GM21825 (cell line): ENCODE data around the gene PSMD13.

Experiments
- ATAC-seq: cut with Tn5 transposase; IDR thresholded peaks from one replicate; pipeline ENCODE4 v1.9.1; 2021; ENCODE audit warnings: mild to moderate bottlenecking, moderate library complexity; ENCODE audit not compliant: unreplicated experiment

PSMD13 gene

DNA sequence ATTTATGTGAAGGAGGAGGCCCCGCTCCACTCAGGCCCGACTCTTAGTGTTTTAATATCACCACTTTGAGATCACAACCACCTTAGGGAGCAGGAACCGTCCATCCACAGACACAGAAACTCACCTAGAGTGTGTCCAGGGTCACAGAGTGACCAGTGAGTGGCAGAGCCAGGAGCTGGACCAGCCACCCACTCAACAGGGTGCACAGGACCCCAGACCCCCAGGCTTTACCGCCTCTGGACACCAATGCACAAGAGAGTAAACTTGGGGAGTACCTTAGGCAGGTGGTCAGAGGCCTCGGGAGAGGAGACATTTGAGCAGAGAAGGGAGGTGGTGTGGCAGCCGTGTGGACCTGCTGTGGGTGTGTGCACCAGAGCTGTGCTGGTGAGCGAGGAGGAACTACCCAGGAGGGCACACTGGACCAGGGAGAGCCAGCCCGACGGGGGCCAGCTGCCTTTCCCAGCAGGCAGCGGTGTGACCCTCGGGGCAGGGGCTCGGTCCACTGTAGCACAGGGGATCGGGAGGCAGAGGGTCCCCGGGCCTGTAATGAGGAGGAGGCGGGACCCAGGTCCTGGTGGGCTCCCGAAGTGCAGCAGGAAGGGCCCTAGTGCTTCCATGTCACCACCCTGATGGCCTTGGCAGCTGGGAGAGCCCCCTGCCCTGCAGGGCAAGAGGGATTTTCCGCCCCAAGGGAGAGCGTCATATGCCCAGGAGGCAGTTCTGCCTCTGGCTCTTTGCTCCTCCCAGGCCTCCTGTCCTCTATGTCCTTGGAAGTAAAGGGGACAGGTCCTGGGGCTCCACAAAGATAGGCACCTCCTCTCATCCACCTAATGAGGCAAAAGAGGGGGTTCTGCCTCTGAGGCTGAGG is 33.9 kb downstream of the PSMD13 start:
- no peak for ATAC-seq

GRCh38 chr11:271319-271715 is 34.5 kb downstream of the PSMD13 start:
- ATAC-seq, result no peak

- ATAC-seq, result no peak
These were observed 35.6 kb downstream of the PSMD13 start for GRCh38 chr11:272195-272930.

DNA sequence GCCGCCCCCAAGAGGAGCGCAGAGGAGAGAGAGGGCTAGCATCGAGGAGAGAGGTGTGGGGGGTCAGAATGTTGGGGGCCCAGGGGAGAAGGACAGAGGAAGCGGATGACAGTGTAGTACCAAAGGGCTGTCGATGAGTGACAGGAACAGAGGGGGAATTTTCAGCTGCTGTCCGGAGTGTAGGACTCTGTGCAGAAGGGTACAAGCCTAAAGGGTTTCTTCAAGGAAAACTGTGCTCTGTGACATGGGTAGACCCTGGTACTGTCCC is 36.1 kb downstream of the PSMD13 start:
- no peak for ATAC-seq

DNA sequence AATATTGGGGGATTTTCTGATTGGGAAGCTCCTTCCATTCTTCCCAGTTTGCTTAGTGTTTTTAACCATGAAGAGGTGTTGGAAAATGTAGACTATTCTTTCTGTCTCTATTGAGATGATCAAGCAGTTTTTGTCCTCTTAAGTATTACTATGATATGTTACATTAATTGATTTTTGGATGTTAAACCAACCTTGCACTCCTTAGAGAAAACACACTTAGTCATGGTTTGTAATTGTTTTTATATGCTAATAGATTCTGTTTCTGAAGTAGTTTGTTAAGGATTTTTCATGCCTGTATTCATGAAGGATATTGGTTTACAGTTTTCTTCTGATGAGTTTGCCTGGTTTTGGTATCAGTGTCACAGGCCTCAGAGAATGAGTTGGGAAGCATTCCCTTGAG is 39.4 kb downstream of the PSMD13 start:
- no peak for ATAC-seq

DNA sequence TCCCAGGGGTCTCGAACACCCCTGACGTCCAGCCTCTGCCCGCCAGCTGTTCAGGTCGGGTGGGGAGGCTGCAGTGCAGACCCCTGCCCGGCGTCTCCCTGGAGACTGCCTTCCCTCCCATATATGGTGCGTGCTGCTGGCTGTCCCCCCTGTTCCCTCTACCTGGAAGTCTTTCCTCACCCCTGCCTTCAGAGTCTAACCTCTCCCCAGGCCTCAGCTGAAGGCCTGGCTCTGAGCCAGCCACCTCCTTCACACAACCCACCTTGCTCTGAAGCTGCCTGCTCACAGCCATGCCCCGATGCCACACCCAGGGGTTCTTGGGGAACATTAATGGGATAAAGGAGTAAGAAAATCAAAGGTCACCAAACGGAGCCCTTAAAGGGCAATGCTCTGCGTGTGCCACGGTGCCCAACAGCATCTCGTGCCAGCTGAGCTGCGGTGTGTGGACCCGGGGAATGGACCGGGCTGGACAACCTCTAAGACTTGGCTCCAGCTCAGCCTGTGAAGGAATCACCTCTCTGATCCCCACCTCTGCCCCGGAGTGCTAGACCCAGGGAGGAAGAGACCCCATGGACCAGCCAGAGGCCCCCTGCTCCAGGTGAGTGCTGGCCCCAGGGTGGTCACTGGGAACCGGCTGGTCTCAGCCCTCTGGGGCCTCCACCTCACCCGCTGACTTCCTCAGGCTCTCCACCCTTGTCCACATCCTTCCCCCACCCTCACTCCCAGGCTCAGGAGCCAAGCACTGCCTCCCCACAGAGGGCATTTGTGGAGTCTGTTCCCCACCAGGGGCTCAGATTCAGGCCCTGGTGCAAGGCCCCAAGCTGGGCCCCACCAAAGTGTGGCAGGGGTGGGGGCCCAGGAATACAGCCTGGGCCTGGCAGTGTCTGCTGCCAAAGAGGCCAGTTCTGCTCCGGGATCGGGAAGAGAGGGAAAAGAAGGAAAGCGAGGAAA is 41.5 kb downstream of the PSMD13 start, which contains the start of gene NLRP6:
TSS of gene NLRP6 (plus strand) at position 407 of the 951 bp plus-strand sequence. CDS start at position 570, 163 bp downstream.
- no peak for ATAC-seq

DNA sequence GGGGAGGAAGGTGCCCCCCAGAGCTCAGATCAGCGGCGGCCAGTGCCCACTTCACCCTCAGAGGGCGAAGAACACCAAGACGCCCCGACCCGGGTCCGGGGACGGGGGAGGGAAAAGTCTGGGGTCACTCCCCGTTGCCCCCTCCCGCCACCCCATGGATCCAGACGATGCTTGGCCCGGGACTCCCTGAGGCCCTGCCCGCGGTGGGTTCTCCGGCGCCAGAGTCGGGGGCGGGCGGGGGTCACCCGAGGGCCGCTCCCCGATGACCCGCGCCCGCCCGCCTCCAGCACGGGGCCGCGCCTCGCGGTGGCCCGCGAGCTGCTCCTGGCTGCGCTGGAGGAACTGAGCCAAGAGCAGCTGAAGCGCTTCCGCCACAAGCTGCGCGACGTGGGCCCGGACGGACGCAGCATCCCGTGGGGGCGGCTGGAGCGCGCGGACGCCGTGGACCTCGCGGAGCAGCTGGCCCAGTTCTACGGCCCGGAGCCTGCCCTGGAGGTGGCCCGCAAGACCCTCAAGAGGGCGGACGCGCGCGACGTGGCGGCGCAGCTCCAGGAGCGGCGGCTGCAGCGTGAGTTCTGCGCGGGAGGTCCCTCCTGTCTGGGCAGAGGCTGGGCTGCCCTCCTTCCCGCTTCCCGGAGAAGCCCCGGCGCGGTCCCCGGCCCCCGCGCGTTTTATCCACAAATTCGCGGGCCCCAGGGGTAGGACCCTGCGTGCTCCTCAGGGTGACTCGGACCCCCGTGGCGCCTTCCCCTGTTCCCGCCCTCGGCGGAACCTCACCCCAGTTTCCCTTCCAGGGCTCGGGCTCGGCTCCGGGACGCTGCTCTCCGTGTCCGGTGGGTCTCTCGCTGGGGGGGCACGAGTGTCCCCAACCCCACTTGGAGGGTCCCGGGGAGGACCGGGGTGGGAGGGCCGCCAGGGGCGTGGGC is 42.5 kb downstream of the PSMD13 start:
- no peak for ATAC-seq

GRCh38 chr11:279966-280705 is 43.4 kb downstream of the PSMD13 start:
- no peak for ATAC-seq

- ATAC-seq, result no peak
These were observed 44.1 kb downstream of the PSMD13 start for GRCh38 chr11:280706-281485.

DNA sequence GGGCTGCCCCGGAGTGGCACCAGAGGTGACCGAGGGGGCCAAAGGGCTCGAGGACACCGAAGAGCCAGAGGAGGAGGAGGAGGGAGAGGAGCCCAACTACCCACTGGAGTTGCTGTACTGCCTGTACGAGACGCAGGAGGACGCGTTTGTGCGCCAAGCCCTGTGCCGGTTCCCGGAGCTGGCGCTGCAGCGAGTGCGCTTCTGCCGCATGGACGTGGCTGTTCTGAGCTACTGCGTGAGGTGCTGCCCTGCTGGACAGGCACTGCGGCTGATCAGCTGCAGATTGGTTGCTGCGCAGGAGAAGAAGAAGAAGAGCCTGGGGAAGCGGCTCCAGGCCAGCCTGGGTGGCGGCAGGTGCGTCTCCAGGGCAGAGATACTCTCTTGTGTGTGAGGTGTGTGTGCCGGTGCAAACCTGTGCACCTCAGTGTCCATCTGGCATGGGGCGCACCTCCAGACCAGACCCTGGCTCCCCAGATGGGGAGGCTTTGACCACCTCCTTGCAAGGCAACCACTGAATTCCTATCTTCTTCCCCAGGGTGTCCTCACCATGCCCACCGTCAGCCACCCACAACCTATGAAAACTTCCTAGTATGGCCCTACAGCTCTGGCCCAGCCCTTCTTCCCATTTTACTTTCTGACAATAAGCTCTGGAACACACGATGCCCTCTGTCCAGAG is 44.8 kb downstream of the PSMD13 start:
- no peak for ATAC-seq

- no peak for ATAC-seq
These were observed 45.4 kb downstream of the PSMD13 start for GRCh38 chr11:282171-282570.

GRCh38 chr11:282630-283360 is 46.0 kb downstream of the PSMD13 start:
- no peak for ATAC-seq

DNA sequence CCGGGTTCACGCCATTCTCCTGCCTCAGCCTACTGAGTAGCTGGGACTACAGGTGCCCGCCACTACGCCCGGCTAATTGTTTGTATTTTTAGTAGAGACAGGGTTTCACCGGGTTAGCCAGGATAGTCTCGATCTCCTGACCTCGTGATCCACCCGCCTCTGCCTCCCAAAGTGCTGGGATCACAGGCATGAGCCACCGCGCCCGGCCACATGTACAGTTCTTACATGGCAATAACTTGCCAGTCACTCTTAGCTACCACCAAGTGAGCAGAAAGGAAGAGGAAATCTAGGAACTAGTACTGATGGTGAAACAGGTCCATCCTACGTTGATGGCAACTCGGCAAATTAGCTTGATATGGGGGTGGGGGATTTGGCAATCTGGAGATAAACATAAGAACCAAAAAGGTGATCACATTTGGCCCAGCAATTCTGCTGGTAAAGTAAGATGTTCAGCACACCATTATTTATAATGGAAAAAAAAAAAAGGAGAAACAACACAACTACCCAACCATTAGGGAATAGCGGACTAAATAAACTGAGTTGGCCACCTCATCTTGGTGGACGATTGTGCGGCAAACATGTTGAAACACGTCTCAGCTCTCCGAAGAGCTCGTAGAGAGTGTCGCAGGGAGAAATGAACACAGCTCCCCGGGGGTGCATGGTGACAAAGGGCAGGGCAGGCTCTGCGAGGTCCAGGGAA is 46.8 kb downstream of the PSMD13 start:
- no peak for ATAC-seq

- ATAC-seq, result no peak
These were observed 47.6 kb downstream of the PSMD13 start for GRCh38 chr11:284105-285020.

GRCh38 chr11:285021-285893 is 48.5 kb downstream of the PSMD13 start:
- no peak for ATAC-seq
